Stimulated activated effector memory CD8-positive, alpha-beta T cell treated with anti-CD3 and anti-CD28 coated beads, Interleukin-12 subunit alpha, Interleukin-12 subunit beta, amount 100 ng/mL, for 72 hours (primary cell): Measurements from ENCODE around the gene NGB.

Source experiments
- ATAC-seq: fragments of 150-1000 bp; cut with Tn5 transposase; 2 replicates; pipeline ENCODE4 v1.10.0; 2021
- DNase-seq, 2 donors: peaks; one replicate each; pipeline ENCODE4 v3.0.0; 2021 to 2022; ENCODE audit warnings: low spot score in 2 of 2
- H3K27ac Mint-ChIP-seq: one replicate; pipeline ENCODE4 v1.8.0; 2022; ENCODE audit warnings: mild to moderate bottlenecking, mixed read lengths
- H3K36me3 Mint-ChIP-seq: one replicate; pipeline ENCODE4 v1.8.0; 2022; ENCODE audit warnings: mild to moderate bottlenecking, mixed read lengths
- H3K4me1 Mint-ChIP-seq: one replicate; pipeline ENCODE4 v1.8.0; 2022; ENCODE audit warnings: mixed read lengths
- H3K4me3 Mint-ChIP-seq: one replicate; pipeline ENCODE4 v1.8.0; 2022; ENCODE audit warnings: mild to moderate bottlenecking, mixed read lengths
- H3K9me3 Mint-ChIP-seq: one replicate; pipeline ENCODE4 v1.8.0; 2022; ENCODE audit warnings: mixed read lengths

NGB gene

GRCh38 chr14:77259025-77259715 is 11.8 kb downstream of the NGB start:
- H3K9me3 Mint-ChIP-seq = no peaks in the 10 kb centered on the region
- no peak for DNase-seq

GRCh38 chr14:77258566-77258965 is 12.4 kb downstream of the NGB start:
- no peaks in the 10 kb centered on the region for H3K36me3 Mint-ChIP-seq
- ATAC-seq = no peak
- no peaks in the 10 kb centered on the region for H3K9me3 Mint-ChIP-seq
- H3K27ac Mint-ChIP-seq = no peak overlapping the region
- DNase-seq = no peak
- peaks cover 4% of the 10 kb centered on the region for H3K4me1 Mint-ChIP-seq
- no peak overlapping the region for H3K4me3 Mint-ChIP-seq

More at GRCh38 chr14:77259025-77259715, 11.8 kb downstream of the NGB start:
- Mint-ChIP-seq H3K36me3 (no peaks in the 10 kb centered on the region), H3K27ac (no peak overlapping the region), H3K4me3 (no peak overlapping the region), H3K4me1 (no peaks in the 10 kb centered on the region)
- ATAC-seq = no peak

DNA sequence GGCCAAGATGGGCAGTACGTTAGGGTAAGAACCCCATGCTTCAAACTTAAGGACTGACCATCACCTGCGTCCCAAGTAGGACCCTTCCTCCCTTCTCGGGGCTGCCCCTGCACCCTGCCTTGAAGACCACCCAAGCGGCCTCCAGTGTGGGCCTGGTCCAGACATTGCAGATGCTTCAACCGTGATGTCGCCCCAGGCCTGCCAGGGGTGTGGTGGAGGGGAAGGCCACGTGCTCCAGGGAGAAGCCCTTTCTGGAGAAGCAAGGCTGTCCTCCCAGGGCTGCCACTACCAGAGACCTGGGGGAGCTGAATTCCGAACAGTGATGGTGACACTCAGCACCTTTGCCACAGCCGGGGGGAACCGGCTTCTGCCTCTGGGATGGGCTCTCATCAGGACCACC is 13.3 kb downstream of the NGB start:
- peaks cover 8% of the 10 kb centered on the region for H3K4me1 Mint-ChIP-seq
- no peak overlapping the region for H3K4me3 Mint-ChIP-seq

GRCh38 chr14:77256694-77257093 is 14.3 kb downstream of the NGB start:
- ATAC-seq (no peak), DNase-seq (no peak)
- peaks cover 5% of the 10 kb centered on the region for H3K36me3 Mint-ChIP-seq
- peaks cover 8% of the 10 kb centered on the region for H3K4me1 Mint-ChIP-seq
- H3K9me3 Mint-ChIP-seq = no peaks in the 10 kb centered on the region
- no peak overlapping the region for H3K27ac Mint-ChIP-seq
- no peak overlapping the region for H3K4me3 Mint-ChIP-seq

More for the DNA sequence above, 13.3 kb downstream of the NGB start:
- H3K36me3 Mint-ChIP-seq = peaks cover 5% of the 10 kb centered on the region
- no peaks in the 10 kb centered on the region for H3K9me3 Mint-ChIP-seq
- DNase-seq (no peak), ATAC-seq (no peak)
- no peak overlapping the region for H3K27ac Mint-ChIP-seq

- Mint-ChIP-seq H3K27ac (no peak overlapping the region), H3K4me3 (no peak overlapping the region), H3K9me3 (no peaks in the 10 kb centered on the region), H3K4me1 (peaks cover 8% of the 10 kb centered on the region), H3K36me3 (peaks cover 5% of the 10 kb centered on the region)
- peak; percentile 22 for ATAC-seq
- no peak for DNase-seq
These were observed 17.4 kb downstream of the NGB start for GRCh38 chr14:77253333-77254190.

- H3K36me3 Mint-ChIP-seq = peaks cover 5% of the 10 kb centered on the region
- ATAC-seq (no peak), DNase-seq (no peak)
- no peak overlapping the region for H3K27ac Mint-ChIP-seq
- H3K4me3 Mint-ChIP-seq = no peak overlapping the region
- no peaks in the 10 kb centered on the region for H3K9me3 Mint-ChIP-seq
- peaks cover 8% of the 10 kb centered on the region for H3K4me1 Mint-ChIP-seq
These were observed 19.1 kb downstream of the NGB start for GRCh38 chr14:77251870-77252269.

- H3K4me3 Mint-ChIP-seq = no peak overlapping the region
- H3K27ac Mint-ChIP-seq = no peak overlapping the region
- ATAC-seq (no peak), DNase-seq (no peak)
- H3K4me1 Mint-ChIP-seq = peaks cover 8% of the 10 kb centered on the region
- no peaks in the 10 kb centered on the region for H3K9me3 Mint-ChIP-seq
- H3K36me3 Mint-ChIP-seq = peaks cover 5% of the 10 kb centered on the region
These were observed 20.1 kb downstream of the NGB start for GRCh38 chr14:77250927-77251326.

- Mint-ChIP-seq H3K9me3 (no peaks in the 10 kb centered on the region), H3K36me3 (peaks cover 5% of the 10 kb centered on the region), H3K4me1 (peaks cover 8% of the 10 kb centered on the region), H3K4me3 (no peak overlapping the region), H3K27ac (no peak overlapping the region)
- DNase-seq (no peak), ATAC-seq (no peak)
These were observed 21.7 kb downstream of the NGB start for GRCh38 chr14:77249286-77249685.

DNA sequence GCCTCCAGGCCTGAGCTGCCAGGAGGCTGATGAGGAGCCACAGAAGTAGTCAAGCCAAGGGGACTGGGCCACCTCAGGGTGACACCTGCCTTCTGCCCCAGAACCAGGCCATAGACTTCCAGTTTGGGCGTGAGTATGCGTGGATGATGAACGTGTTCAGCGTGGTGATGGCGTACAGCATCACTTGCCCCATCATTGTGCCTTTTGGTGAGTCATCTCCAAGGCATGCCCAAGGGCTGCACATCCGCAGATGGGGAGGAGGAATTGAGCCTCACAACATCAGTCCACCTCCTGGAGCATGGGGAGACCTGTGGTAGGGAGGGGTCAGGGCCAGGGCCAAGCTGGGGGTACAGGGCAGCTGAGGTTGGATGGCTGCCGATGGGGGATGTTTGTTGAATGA is 22.3 kb downstream of the NGB start:
- no peak overlapping the region for H3K27ac Mint-ChIP-seq
- ATAC-seq = no peak
- no peak overlapping the region for H3K4me3 Mint-ChIP-seq
- peaks cover 4% of the 10 kb centered on the region for H3K4me1 Mint-ChIP-seq
- no peak for DNase-seq
- no peaks in the 10 kb centered on the region for H3K9me3 Mint-ChIP-seq
- peaks cover 5% of the 10 kb centered on the region for H3K36me3 Mint-ChIP-seq

- ATAC-seq (no peak), DNase-seq (no peak)
- Mint-ChIP-seq H3K9me3 (no peaks in the 10 kb centered on the region), H3K4me3 (no peak overlapping the region), H3K27ac (no peak overlapping the region), H3K36me3 (no peaks in the 10 kb centered on the region), H3K4me1 (no peaks in the 10 kb centered on the region)
These were observed 24.2 kb downstream of the NGB start for GRCh38 chr14:77246784-77247183.

- Mint-ChIP-seq H3K36me3 (no peaks in the 10 kb centered on the region), H3K4me3 (no peak overlapping the region), H3K4me1 (no peaks in the 10 kb centered on the region), H3K27ac (no peak overlapping the region), H3K9me3 (no peaks in the 10 kb centered on the region)
- ATAC-seq (no peak), DNase-seq (no peak)
These were observed 25.2 kb downstream of the NGB start for GRCh38 chr14:77245820-77246219.

GRCh38 chr14:77243853-77244252 is 27.2 kb downstream of the NGB start:
- no peaks in the 10 kb centered on the region for H3K4me1 Mint-ChIP-seq
- DNase-seq (no peak), ATAC-seq (no peak)
- H3K36me3 Mint-ChIP-seq = no peaks in the 10 kb centered on the region
- H3K4me3 Mint-ChIP-seq = no peak overlapping the region
- H3K27ac Mint-ChIP-seq = no peak overlapping the region
- no peaks in the 10 kb centered on the region for H3K9me3 Mint-ChIP-seq

GRCh38 chr14:77242752-77243151 is 28.3 kb downstream of the NGB start:
- DNase-seq (no peak), ATAC-seq (no peak)
- Mint-ChIP-seq H3K9me3 (no peaks in the 10 kb centered on the region), H3K4me3 (no peak overlapping the region), H3K36me3 (no peaks in the 10 kb centered on the region), H3K4me1 (no peaks in the 10 kb centered on the region), H3K27ac (no peak overlapping the region)

DNA sequence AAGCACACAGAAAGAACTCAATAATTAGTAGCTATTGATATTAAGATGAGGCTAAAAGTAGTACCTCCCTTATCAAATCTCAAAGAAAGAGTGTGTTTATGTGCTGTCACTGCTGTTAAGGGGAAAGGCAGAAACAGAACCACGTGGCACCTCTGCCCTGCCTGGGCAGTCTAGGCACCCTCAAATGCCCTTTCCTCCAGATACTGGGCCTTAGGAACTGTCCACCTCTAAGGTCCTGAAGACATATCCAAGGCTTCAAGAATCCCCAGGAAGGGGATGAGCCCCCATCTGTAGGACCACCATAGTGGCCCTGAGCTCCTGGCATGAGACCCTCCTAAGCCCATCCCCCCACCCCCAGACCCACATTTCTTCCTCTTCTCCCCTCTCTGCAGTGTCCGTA is 29.1 kb downstream of the NGB start:
- H3K4me3 Mint-ChIP-seq = no peak overlapping the region
- DNase-seq = no peak
- no peaks in the 10 kb centered on the region for H3K9me3 Mint-ChIP-seq
- H3K27ac Mint-ChIP-seq = no peak overlapping the region
- H3K36me3 Mint-ChIP-seq = no peaks in the 10 kb centered on the region
- no peaks in the 10 kb centered on the region for H3K4me1 Mint-ChIP-seq
- no peak for ATAC-seq

DNA sequence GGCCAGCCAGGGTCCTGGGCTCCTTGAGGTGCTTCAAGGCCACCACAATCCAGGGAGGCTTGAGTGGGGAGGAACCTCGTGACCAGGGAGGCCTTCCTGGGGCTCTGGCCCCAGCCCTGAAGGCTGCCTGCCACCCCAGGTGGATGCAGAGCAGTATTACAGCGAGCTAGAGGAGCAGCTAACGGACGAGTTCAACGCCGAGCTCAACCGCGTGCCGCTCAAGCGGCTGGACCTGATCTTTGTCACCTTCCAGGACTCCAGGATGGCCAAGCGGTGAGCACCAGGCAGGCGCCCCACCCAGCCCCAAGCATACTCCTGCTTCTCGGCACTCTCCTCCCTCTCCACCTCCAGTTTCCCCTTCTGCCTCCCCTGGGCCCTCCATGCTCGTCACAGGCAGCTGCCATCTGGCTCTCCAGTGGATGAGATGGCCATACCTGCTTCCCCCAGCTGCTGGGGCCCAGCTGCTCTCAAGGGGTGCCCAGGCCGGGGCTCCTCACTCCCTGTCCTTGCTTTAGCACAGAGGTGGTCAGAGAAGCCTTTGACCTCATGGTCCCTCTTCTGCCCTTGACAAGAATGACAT is 30.6 kb downstream of the NGB start:
- Mint-ChIP-seq H3K4me3 (no peak overlapping the region), H3K27ac (no peak overlapping the region), H3K36me3 (no peaks in the 10 kb centered on the region), H3K9me3 (no peaks in the 10 kb centered on the region), H3K4me1 (no peaks in the 10 kb centered on the region)
- DNase-seq (no peak), ATAC-seq (no peak)

- no peak for ATAC-seq
These were observed 31.6 kb downstream of the NGB start for GRCh38 chr14:77239412-77239811.

More at GRCh38 chr14:77239412-77239811, 31.6 kb downstream of the NGB start:
- Mint-ChIP-seq H3K4me1 (no peaks in the 10 kb centered on the region), H3K4me3 (no peak overlapping the region), H3K9me3 (no peaks in the 10 kb centered on the region), H3K36me3 (no peaks in the 10 kb centered on the region), H3K27ac (no peak overlapping the region)
- DNase-seq = no peak
